Jurkat, Clone E6-1 (cell line): ENCODE data around the gene EDN3. TPM values are rescaled to one million over a fixed set of nuclear protein-coding genes. Genes with fewer than 3 reads are reported as not detected.

ENCODE experiments used
- DNase-seq: peaks from one replicate; pipeline ENCODE4 v3.0.0-alpha.2; 2011; ENCODE audit warnings: low read depth, low spot score
- H3K4me3 ChIP-seq: 2 replicates; pipeline ENCODE4 v1.5.1; 2011; ENCODE audit warnings: mild to moderate bottlenecking, low read length, control low read depth, moderate library complexity
- polyA plus RNA-seq: library from polyadenylated mRNA; unstranded; fragments of >200 nt; gene quantifications from one replicate; pipeline ENCODE4 v1.2.1, GENCODE V29; 2012; ENCODE audit warnings: missing spikeins; ENCODE audit not compliant: insufficient read length, insufficient read depth

EDN3 gene
- polyA plus RNA-seq: not detected

DNA sequence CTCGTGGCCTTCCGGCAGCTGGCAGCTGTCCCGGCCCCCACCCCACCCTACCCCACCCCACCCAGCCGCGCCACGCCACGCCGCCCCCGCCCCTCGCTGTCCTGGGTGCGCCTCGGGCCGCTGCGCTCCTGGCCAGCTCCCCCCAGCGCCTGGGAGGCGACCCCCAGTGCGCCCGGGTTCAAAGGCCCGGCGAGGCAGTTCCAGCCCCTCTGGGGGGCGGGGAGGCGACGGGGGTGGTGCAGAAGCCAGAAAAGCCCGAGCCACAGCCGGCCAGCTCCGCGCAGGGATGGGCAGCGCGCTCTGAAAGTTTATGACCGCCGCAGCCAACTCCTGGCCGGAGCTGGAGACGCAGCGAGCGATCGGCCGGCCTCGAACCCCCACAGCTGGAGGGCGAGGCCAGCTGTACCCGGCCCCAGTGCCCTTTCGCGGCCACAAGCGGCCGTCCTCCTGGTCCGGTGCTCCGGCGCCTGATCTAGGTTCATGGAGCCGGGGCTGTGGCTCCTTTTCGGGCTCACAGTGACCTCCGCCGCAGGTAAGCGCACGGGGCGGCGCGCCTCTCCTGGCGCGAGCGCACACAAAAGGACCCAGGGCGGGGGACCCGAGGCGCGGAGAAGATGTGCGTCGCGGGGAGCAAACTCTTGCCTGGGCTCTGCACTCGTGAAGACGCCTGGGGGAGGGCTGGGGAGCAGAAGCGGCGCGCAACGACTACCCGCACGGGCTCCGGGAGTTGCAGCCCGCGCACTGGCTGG is at the start of gene EDN3:
Gene EDN3 (plus strand): TSS at position 279 of the 749 bp plus-strand sequence. CDS start 202 bp downstream, at position 481.
- DNase-seq: no peak
- no peak within 1 kb of the TSS for H3K4me3 ChIP-seq

DNA sequence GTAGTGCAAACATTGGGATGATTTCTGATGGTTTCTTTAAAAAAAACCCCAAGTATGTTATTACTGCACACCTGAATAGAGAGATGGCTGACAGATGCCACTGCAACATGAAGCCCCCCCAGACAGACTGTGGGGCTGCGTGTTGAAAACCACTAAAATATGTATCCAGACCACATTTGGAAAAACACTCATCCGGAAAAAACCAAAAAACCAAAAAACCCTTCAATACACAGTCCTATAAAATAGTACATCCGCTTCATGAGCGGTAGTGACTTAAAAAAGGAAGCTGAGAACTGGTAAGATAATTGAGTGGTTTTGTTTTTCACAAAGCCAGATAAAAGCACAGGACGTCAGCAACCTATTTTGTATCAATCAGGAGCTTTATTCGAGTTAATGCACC is 47.1 kb upstream of the EDN3 start:
- H3K4me3 ChIP-seq: no peak overlapping the region
- peak; percentile 94 for DNase-seq

GRCh38 chr20:59253779-59254319 is 46.6 kb upstream of the EDN3 start:
- no peak overlapping the region for H3K4me3 ChIP-seq
- DNase-seq: peak; percentile 74

DNA sequence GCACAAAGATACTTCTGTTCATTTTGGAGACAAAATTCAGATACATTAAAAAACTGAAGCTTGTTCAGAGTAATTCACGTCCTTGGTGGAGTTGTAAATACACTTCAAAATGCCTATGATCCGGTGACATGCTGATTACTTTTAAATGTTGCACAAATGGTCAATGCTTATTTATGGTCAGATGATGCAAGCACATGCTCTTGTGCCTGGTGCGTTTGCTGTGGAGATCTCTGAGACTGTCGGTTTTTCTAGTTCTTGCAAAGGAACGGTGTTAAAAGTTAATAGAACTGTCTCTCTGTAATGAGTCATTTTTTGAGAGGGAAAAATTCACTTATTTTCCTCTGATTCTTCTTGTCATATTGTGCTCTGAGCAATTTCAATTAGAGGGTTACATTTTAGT is 45.2 kb upstream of the EDN3 start:
- DNase-seq: no peak
- no peak overlapping the region for H3K4me3 ChIP-seq

DNA sequence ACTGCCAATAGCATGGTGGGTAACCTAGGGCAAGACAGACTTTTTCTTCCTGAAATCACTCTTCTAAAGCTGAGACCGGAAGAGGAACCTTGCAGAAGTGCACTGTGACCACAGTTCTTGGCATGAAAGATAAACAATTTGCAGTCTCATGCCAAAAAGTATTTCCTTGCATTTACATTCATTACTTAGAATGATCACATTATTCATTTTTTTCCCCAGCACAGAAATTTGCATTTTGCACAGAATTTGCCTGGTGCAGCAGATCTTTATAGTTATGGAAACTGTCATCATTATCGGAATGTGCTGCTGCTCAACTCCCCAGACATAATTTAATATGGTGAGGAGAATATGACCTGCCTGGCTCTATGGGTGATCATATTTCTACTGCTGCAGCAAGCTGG is 42.2 kb upstream of the EDN3 start:
- DNase-seq: peak; percentile 32
- H3K4me3 ChIP-seq: no peak overlapping the region

- DNase-seq: no peak
- no peak overlapping the region for H3K4me3 ChIP-seq
Observed at GRCh38 chr20:59259946-59260345, 40.5 kb upstream of the EDN3 start.

DNA sequence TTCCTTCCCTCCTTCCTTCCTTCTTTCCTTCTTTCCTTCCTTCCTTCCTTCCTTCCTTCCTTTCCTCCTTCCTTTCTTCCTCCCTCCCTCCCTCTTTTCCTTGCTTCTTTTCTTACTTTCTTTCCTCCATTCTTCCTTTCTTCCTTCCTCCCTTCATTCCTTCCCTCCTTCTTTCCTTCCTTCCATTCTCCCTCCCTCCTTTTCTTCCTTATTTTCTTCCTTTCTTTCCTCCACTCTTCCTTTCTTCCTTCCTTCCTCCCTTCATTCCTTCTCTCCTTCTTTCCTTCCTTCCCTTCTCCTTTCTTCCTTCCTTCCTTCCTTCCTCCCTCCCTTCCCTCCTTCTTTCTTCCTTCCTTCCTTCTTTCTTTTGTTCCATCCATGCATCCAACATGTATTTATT is 35.1 kb upstream of the EDN3 start:
- no peak overlapping the region for H3K4me3 ChIP-seq
- DNase-seq: no peak

GRCh38 chr20:59268870-59269269 is 31.5 kb upstream of the EDN3 start:
- no peak overlapping the region for H3K4me3 ChIP-seq
- no peak for DNase-seq

DNA sequence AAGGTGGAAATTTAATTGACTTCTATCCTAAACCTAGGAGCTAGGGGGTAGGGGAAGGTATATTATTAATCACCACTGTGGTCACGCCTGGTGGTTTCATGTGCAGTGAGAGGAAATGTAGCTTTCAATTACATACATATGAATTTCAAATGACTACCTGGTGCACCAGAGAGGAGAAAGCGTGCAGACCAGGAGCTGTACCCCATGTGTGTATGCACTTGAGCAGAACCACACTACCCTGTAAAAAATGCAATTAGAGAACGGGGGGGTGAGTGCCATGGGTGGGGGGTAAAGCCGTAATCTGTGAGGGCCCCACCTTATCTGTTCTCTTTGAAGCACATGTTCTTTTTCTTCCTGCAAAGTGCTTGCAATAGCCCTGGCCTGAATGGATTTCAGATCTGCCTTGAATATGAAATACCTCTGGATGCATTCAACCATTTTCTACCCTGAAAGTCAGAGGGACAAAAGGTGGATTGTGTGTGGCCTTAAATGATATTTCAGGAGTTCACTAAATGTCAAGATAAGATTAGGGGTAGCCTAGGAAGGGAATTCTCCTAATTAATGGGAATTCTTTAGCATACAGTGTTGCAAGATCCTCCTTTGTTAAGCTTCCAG is 30.9 kb upstream of the EDN3 start:
- DNase-seq: no peak
- H3K4me3 ChIP-seq: no peak overlapping the region

GRCh38 chr20:59270380-59270779 is 30.0 kb upstream of the EDN3 start:
- H3K4me3 ChIP-seq: no peak overlapping the region
- no peak for DNase-seq

DNA sequence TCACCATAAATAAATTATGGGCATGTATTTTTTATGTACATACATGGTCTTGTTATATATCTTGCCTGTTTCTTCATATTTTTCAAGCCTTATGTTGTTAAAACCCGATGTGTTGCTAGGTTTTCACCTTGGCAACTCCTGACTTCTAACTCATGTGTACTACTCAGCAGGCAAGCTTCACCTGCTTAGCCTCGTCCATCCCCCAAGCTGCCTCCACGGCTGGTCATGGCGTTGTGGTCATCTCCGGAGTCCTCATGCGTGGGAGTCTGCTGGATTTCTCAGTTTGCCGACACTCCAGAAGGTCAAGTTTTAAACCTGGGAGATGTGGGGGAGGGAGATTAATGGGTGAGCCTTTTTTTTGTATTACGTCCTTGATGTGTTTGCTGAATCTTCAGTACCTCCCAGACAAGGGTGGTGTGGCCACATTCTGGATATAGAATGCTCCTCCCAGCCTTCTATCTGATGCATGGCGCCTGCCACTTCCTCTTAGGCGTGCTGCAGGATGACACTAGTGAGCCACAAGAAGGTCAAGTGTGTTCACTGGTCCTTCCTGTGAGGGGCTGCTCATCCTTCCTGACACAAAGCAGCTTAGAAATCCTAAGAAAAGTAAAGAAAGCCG is 26.6 kb upstream of the EDN3 start:
- no peak for DNase-seq
- H3K4me3 ChIP-seq: no peak overlapping the region

- no peak overlapping the region for H3K4me3 ChIP-seq
Observed at GRCh38 chr20:59276938-59277337, 23.5 kb upstream of the EDN3 start.

DNA sequence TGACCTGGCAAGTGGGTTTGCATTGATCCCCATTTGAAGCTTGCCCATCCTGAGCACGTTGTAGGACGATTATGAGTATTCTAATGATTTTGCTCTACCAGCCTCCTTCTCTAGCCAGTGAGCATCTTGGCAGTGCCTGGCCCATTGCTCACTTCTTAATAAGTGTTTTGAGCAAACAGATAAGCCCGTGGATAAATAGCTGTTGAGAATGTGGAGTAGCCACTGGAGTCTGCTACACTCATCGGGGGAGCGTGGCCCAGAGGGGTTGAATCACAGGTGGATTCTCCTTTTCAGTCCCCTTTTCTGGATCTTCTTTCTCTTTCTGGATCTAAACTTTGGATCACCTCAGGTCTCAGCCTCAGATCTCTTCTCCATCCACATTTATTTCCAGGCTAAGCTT is 15.9 kb upstream of the EDN3 start:
- DNase-seq: no peak
- H3K4me3 ChIP-seq: no peak overlapping the region

More at GRCh38 chr20:59276938-59277337, 23.5 kb upstream of the EDN3 start:
- DNase-seq: no peak

DNA sequence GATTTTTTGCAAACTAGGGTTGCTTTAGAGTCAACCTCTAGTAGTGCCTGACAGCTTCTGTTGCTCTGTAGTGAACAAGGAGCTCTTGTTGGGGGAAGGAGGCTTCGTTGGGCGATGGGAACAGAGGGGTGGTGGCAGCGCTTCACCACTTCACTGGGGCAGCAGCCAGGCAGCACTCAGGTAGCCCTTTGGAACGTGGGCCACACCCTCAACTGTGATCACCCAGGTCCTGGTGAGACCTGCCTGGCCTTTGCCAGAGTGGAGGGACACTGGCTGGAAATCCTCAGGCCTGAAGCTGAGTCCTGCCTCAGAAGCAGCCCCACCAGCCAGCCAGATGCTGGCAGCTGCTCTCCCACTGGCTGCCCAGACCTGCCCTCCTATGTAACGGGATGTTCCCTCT is 10.4 kb upstream of the EDN3 start:
- H3K4me3 ChIP-seq: no peak overlapping the region
- DNase-seq: no peak

DNA sequence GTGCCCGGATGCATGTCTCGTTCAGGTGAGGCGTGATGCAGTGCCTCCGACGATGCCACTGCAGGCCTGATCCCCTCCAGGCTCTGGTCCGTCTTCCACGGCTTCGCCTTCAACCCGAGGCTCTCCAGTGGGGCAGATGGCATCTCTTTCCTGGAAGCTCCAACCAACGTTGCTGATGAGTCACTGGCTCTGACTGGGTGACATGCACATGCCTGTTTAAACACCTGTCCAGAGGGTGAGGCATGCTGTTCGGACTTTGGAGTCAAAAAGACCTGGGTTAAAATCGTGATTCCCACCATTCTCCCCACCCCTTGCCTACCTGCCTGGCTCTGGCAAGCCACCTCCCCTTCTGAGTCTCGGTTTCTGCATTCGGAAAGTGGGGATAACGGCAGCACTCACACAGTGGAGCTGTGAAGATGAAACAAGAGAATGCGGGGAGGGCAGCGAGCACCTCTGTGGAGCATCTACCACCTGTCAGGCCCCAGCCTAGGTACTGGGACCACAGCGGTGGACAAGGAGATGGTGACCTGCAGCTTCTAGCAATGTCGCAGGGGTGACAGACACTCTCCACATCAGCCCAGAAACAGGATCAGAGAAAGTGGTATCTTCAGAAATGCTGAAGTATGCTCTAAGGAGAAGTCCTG is 8.5 kb upstream of the EDN3 start:
- H3K4me3 ChIP-seq: no peak overlapping the region
- DNase-seq: no peak

- no peak overlapping the region for H3K4me3 ChIP-seq
- DNase-seq: no peak
Observed at GRCh38 chr20:59295531-59295930, 4.9 kb upstream of the EDN3 start.

GRCh38 chr20:59297686-59298085 is 2.7 kb upstream of the EDN3 start:
- H3K4me3 ChIP-seq: no peak overlapping the region

GRCh38 chr20:59299945-59300332 is 472 bp upstream of the EDN3 start:
- H3K4me3 ChIP-seq: no peak overlapping the region
- DNase-seq: no peak

More at GRCh38 chr20:59297686-59298085, 2.7 kb upstream of the EDN3 start:
- DNase-seq: no peak

GRCh38 chr20:59301343-59302007 is 1.1 kb downstream of the EDN3 start:
- H3K4me3 ChIP-seq: no peak overlapping the region
- DNase-seq: no peak
